GM23248 (cell line): Measurements from ENCODE around the gene FBN1.

ENCODE experiments used
- EZH2 ChIP-seq: fragments of 200-600 bp; sonication (generic); IDR thresholded peaks from 2 replicates; pipeline ENCODE4 v1.6.1; 2018; ENCODE audit warnings: antibody characterized with exemption, mild to moderate bottlenecking; ENCODE audit not compliant: insufficient read depth, poor library complexity, severe bottlenecking
- EZH2phosphoT487 ChIP-seq: fragments of 200-600 bp; sonication (generic); IDR thresholded peaks from 2 replicates; pipeline ENCODE4 v1.6.1; 2018; ENCODE audit warnings: antibody characterized with exemption, moderate library complexity, mild to moderate bottlenecking, low read depth; ENCODE audit not compliant: insufficient read depth

DNA sequence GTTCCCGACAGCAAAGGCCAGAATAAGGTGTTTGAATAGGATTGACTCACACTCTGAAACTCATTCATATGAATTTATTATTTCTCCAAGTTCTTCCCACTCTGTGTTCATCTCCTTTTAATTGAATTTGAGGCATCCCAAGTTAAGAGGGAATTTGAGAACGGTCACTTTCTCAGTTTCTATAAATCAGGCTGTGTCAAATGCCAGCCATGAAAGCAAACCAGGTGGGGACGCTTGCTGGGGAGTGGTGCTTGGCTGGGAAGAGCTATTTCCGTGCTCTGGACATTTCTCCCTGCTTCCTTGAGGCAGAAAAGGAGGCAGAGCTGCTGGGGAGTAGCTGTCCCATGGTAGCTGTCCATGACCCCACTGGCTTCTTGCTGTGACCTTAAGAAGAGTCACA, 116.6 kb downstream of the FBN1 start:
- TF ChIP-seq EZH2phosphoT487 (no peak), EZH2 (no peak)
